HEK293 (cell line): Measurements from ENCODE around the gene VPS11.
A peak's percentile ranks its signal among the peaks of the same experiment; 100 is the strongest.

Source experiments
- CTCF ChIA-PET: fragments of 350-600 bp; formaldehyde crosslinking; extraction: SDS; loops from one replicate; lab custom pipeline; 2021; ENCODE audit warnings: antibody characterized with exemption; lab: Yijun Ruan, JAX
- POLR2A ChIA-PET: fragments of 300-600 bp; formaldehyde crosslinking; extraction: SDS; loops from one replicate; lab custom pipeline; 2020; ENCODE audit warnings: antibody characterized with exemption, inconsistent platforms; lab: Yijun Ruan, JAX
- H3K27ac ChIP-seq: fragments of 200-500 bp; sonication (Bioruptor generic); 2 replicates; pipeline ENCODE4 v1.5.1; 2014; ENCODE audit warnings: low read depth, low read length, control low read depth, inconsistent platforms; ENCODE audit errors: extremely low read depth
- H3K36me3 ChIP-seq, 2 experiments: fragments of 200-500 bp in 1 of 2; sonication (Bioruptor generic) in 1 of 2; 1 replicate in 1 of 2; 2 replicates in 1 of 2; pipeline ENCODE4 v1.5.1; 2014 to 2017; ENCODE audit warnings: inconsistent platforms in 2 of 2, low read length in 2 of 2; ENCODE audit not compliant: control insufficient read depth in 2 of 2, insufficient read depth in 1 of 2
- H3K4me1 ChIP-seq: fragments of 200-500 bp; sonication (Bioruptor generic); 2 replicates; pipeline ENCODE4 v1.5.1; 2014; ENCODE audit warnings: mild to moderate bottlenecking, low read length, inconsistent platforms; ENCODE audit not compliant: control insufficient read depth, insufficient read depth
- H3K4me3 ChIP-seq: 2 replicates; pipeline ENCODE4 v1.5.1; 2011; ENCODE audit warnings: low read depth, mild to moderate bottlenecking, control low read depth, low read length, moderate library complexity
- H3K9me3 ChIP-seq: fragments of 200-500 bp; sonication (Bioruptor generic); 2 replicates; pipeline ENCODE4 v1.5.1; 2014; ENCODE audit warnings: low read depth, low read length, inconsistent platforms; ENCODE audit not compliant: control insufficient read depth, insufficient read depth
- HOXD13 ChIP-seq: sonication (generic); formaldehyde crosslinking; IDR thresholded peaks from 2 replicates; pipeline ENCODE4 v1.8.0; 2022; ENCODE audit warnings: missing genetic modification reagents, borderline replicate concordance
- KLF8 ChIP-seq: fragments of 450-650 bp; formaldehyde crosslinking; IDR thresholded peaks from 2 replicates; pipeline ENCODE4 v1.5.1; 2016; ENCODE audit warnings: missing biosample characterization, missing genetic modification characterization
- SETDB1 ChIP-seq: IDR thresholded peaks from one replicate; pipeline ENCODE4 v1.6.1; 2017; ENCODE audit warnings: mild to moderate bottlenecking, low read length, moderate library complexity, mixed read lengths; ENCODE audit not compliant: insufficient read length
- TCF7L2 ChIP-seq: IDR thresholded peaks from 2 replicates; pipeline ENCODE4 v1.6.1; 2011; ENCODE audit warnings: low read depth, mild to moderate bottlenecking, inconsistent platforms, low read length, moderate library complexity, borderline replicate concordance
- ZBTB48 ChIP-seq: fragments of 450-650 bp; formaldehyde crosslinking; IDR thresholded peaks from 2 replicates; pipeline ENCODE4 v1.5.1; 2016; ENCODE audit warnings: missing biosample characterization, missing genetic modification characterization
- ZFP69B ChIP-seq: fragments of 450-650 bp; formaldehyde crosslinking; IDR thresholded peaks from 2 replicates; pipeline ENCODE4 v1.5.1; 2016; ENCODE audit warnings: missing biosample characterization, missing genetic modification characterization
- ZIC2 ChIP-seq: fragments of 450-650 bp; formaldehyde crosslinking; IDR thresholded peaks from 2 replicates; pipeline ENCODE4 v1.5.1; 2016; ENCODE audit warnings: missing biosample characterization, missing genetic modification characterization
- ZNF112 ChIP-seq: fragments of 450-650 bp; formaldehyde crosslinking; IDR thresholded peaks from 2 replicates; pipeline ENCODE4 v1.5.0; 2017; ENCODE audit warnings: missing biosample characterization, missing genetic modification characterization
- ZNF292 ChIP-seq: fragments of 450-650 bp; formaldehyde crosslinking; IDR thresholded peaks from 2 replicates; pipeline ENCODE4 v1.5.1; 2016; ENCODE audit warnings: low read depth, missing biosample characterization, missing genetic modification characterization, borderline replicate concordance
- ZNF324 ChIP-seq: fragments of 450-650 bp; formaldehyde crosslinking; IDR thresholded peaks from 2 replicates; pipeline ENCODE4 v1.5.1; 2016; ENCODE audit warnings: missing biosample characterization, missing genetic modification characterization
- ZNF366 ChIP-seq: fragments of 450-650 bp; formaldehyde crosslinking; conservative IDR thresholded peaks from 2 replicates; pipeline ENCODE4 v1.5.1; 2016; ENCODE audit warnings: missing biosample characterization, missing genetic modification characterization
- ZNF529 ChIP-seq: fragments of 450-650 bp; formaldehyde crosslinking; IDR thresholded peaks from 2 replicates; pipeline ENCODE4 v1.5.1; 2017; ENCODE audit warnings: missing genetic modification characterization, missing biosample characterization; ENCODE audit not compliant: insufficient replicate concordance
- ZNF558 ChIP-seq: fragments of 450-650 bp; formaldehyde crosslinking; IDR thresholded peaks from 2 replicates; pipeline ENCODE4 v1.5.1; 2016; ENCODE audit warnings: missing biosample characterization, missing genetic modification characterization
- ZNF585B ChIP-seq: fragments of 450-650 bp; formaldehyde crosslinking; IDR thresholded peaks from 2 replicates; pipeline ENCODE4 v1.5.1; 2016; ENCODE audit warnings: missing biosample characterization, missing genetic modification characterization
- ZNF776 ChIP-seq: fragments of 450-650 bp; formaldehyde crosslinking; IDR thresholded peaks from 2 replicates; pipeline ENCODE4 v1.5.0; 2017; ENCODE audit warnings: missing biosample characterization, missing genetic modification characterization, borderline replicate concordance
- ZNF791 ChIP-seq: fragments of 450-650 bp; formaldehyde crosslinking; IDR thresholded peaks from 2 replicates; pipeline ENCODE4 v1.5.1; 2016; ENCODE audit warnings: missing biosample characterization, missing genetic modification characterization
- ZNF830 ChIP-seq: fragments of 450-650 bp; IDR thresholded peaks from 2 replicates; pipeline ENCODE4 v1.5.0; 2018; ENCODE audit warnings: missing biosample characterization, missing genetic modification characterization, low read depth, mild to moderate bottlenecking, moderate library complexity
- TF ChIP-seq, protein P1 (sequence below): fragments of 450-650 bp; formaldehyde crosslinking; IDR thresholded peaks from 2 replicates; pipeline ENCODE4 v1.5.1; 2017; ENCODE audit warnings: missing biosample characterization, missing genetic modification characterization
- TF ChIP-seq, protein P2 (sequence below): fragments of 450-650 bp; formaldehyde crosslinking; IDR thresholded peaks from 2 replicates; pipeline ENCODE4 v1.5.1; 2017; ENCODE audit warnings: missing biosample characterization, missing genetic modification characterization
- TF ChIP-seq, protein P3 (sequence below): fragments of 450-650 bp; formaldehyde crosslinking; IDR thresholded peaks from 2 replicates; pipeline ENCODE4 v1.5.1; 2016; ENCODE audit warnings: missing biosample characterization, missing genetic modification characterization

VPS11 gene

DNA sequence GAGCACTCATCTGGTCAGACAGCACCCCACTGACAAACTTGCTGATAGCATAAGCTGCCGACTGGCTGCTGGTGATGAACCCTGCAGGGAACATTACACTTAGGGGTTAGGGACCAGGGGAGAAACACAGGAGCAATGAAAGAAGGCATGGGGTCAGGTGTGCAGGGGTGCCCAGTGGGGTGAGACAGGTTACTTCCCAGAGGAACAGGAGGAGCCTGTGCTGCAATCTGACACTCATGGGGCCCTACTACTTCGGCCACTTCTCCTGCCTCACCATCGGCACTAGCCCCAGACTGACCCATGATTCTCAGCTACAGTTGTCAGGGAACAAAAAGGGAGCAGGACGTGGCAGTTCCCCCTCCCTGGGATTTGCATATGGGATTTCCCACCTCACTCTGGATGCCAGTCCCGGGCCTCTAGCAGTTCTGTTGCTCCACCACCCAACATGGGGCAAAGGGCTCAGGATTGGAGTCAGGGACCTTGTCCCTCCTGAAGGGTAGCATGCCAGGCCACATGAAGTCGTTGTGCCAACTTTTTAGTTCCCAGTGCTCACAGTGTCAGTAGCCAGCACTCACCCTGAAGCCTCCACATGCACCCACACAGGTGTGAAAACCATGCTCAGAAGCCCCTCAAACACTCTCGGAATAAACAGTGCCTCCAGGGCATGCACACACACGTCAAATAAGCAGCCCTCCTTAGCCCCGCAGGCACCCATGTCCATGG is 39.1 kb upstream of the VPS11 start:
- Histone ChIP-seq H3K4me3 (no peak overlapping the region), H3K4me1 (no peaks in the 10 kb centered on the region), H3K9me3 (no peaks in the 10 kb centered on the region), H3K27ac (no peak overlapping the region), H3K36me3 (peaks cover 0 to 57% of the 10 kb centered on the region in 2 experiments; a peak in 1 of 3 replicates)
- no peak for TF ChIP-seq ZNF324
- TF ChIP-seq, protein P1, sequence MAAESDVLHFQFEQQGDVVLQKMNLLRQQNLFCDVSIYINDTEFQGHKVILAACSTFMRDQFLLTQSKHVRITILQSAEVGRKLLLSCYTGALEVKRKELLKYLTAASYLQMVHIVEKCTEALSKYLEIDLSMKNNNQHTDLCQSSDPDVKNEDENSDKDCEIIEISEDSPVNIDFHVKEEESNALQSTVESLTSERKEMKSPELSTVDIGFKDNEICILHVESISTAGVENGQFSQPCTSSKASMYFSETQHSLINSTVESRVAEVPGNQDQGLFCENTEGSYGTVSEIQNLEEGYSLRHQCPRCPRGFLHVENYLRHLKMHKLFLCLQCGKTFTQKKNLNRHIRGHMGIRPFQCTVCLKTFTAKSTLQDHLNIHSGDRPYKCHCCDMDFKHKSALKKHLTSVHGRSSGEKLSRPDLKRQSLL, result no peak
- TF ChIP-seq ZNF112 (tag by site-specific recombination), result no peak
- TF ChIP-seq, protein P2, sequence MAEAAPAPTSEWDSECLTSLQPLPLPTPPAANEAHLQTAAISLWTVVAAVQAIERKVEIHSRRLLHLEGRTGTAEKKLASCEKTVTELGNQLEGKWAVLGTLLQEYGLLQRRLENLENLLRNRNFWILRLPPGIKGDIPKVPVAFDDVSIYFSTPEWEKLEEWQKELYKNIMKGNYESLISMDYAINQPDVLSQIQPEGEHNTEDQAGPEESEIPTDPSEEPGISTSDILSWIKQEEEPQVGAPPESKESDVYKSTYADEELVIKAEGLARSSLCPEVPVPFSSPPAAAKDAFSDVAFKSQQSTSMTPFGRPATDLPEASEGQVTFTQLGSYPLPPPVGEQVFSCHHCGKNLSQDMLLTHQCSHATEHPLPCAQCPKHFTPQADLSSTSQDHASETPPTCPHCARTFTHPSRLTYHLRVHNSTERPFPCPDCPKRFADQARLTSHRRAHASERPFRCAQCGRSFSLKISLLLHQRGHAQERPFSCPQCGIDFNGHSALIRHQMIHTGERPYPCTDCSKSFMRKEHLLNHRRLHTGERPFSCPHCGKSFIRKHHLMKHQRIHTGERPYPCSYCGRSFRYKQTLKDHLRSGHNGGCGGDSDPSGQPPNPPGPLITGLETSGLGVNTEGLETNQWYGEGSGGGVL (tag by site-specific recombination), result no peak
- no peak for TF ChIP-seq ZNF791 (tag by site-specific recombination)
- no peak for TF ChIP-seq KLF8 (tag by site-specific recombination)
- peak; percentile 89 for TF ChIP-seq ZNF558 (tag by site-specific recombination)
- TF ChIP-seq HOXD13, result no peak
- 0 out of 2 replicates have a peak, but pooled peaks have one; percentile 21 for TF ChIP-seq ZBTB48
- TF ChIP-seq, protein P3, sequence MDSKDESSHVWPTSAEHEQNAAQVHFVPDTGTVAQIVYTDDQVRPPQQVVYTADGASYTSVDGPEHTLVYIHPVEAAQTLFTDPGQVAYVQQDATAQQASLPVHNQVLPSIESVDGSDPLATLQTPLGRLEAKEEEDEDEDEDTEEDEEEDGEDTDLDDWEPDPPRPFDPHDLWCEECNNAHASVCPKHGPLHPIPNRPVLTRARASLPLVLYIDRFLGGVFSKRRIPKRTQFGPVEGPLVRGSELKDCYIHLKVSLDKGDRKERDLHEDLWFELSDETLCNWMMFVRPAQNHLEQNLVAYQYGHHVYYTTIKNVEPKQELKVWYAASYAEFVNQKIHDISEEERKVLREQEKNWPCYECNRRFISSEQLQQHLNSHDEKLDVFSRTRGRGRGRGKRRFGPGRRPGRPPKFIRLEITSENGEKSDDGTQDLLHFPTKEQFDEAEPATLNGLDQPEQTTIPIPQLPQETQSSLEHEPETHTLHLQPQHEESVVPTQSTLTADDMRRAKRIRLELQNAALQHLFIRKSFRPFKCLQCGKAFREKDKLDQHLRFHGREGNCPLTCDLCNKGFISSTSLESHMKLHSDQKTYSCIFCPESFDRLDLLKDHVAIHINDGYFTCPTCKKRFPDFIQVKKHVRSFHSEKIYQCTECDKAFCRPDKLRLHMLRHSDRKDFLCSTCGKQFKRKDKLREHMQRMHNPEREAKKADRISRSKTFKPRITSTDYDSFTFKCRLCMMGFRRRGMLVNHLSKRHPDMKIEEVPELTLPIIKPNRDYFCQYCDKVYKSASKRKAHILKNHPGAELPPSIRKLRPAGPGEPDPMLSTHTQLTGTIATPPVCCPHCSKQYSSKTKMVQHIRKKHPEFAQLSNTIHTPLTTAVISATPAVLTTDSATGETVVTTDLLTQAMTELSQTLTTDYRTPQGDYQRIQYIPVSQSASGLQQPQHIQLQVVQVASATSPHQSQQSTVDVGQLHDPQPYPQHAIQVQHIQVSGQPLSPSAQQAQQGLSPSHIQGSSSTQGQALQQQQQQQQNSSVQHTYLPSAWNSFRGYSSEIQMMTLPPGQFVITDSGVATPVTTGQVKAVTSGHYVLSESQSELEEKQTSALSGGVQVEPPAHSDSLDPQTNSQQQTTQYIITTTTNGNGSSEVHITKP (tag by site-specific recombination), result peak; percentile 93
- no peak for TF ChIP-seq ZNF366 (tag by site-specific recombination)
- peak; percentile 92 for TF ChIP-seq ZIC2
- no peak for TF ChIP-seq ZNF776
- no peak for TF ChIP-seq ZNF830
- CTCF ChIA-PET, result interaction anchor here (0.6 kb wide), 4 partner anchors 23 to 280 kb away, joined by 3 to 4 read pairs (median 3); no protein-coding TSS in a partner anchor
- POLR2A ChIA-PET, result interaction anchor here (1.3 to 1.7 kb wide), 2 partner anchors 10 to 13 kb away, joined by 3 to 5 read pairs; partner anchors contain the start of genes RPS25 and TRAPPC4

DNA sequence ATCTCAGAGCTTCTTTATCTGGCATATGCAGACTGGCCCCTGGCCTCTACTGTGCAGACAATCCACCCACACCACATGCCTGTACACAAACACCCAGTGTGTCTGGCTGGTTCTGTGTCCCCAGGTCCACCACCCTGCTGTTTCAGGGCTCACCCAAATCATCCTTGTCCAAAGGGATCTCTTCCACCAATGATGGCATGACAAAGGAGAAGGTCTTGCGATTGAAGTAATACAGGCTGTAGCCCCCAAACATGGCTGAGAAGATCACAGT is 38.6 kb upstream of the VPS11 start:
- CTCF ChIA-PET, result interaction anchor here (0.6 kb wide), 1 partner anchor 36 kb away, joined by 4 read pairs; no protein-coding TSS in a partner anchor
- H3K4me3 ChIP-seq, result no peak overlapping the region
- no peaks in the 10 kb centered on the region for H3K4me1 ChIP-seq
- H3K9me3 ChIP-seq, result no peaks in the 10 kb centered on the region
- TF ChIP-seq ZNF292 (tag by site-specific recombination) (no peak), ZNF585B (tag by site-specific recombination) (no peak), ZFP69B (tag by site-specific recombination) (no peak), ZNF830 (no peak), TCF7L2 (no peak), SETDB1 (no peak), ZNF529 (no peak)
- TF ChIP-seq, all 188 proteins: peak for 0
- H3K27ac ChIP-seq, result no peak overlapping the region
- peaks cover 0 to 52% of the 10 kb centered on the region in 2 experiments; a peak in 1 of 3 replicates for H3K36me3 ChIP-seq
- POLR2A ChIA-PET, result interaction anchor here (1.3 kb wide), 1 partner anchor 11 kb away, joined by 5 read pairs; the partner anchor contains the start of genes RPS25 and TRAPPC4
